A549 (cell line): Measurements from ENCODE around the gene BIN1. TPM values are rescaled to one million over a fixed set of nuclear protein-coding genes. Genes with fewer than 3 reads are reported as not detected.

Experiments used
- ATAC-seq, 2 experiments: fragments of 200-7000 bp in 1 of 2; fragments of >200 bp in 1 of 2; cut with Nextera tagmentation in 1 of 2; cut with Tn5 transposase in 1 of 2; 3 replicates each; pipeline versions ENCODE4 v1.8.0 to v1.9.1; 2018 to 2020; ENCODE audit warnings: mild to moderate bottlenecking in 1 of 2, moderate library complexity in 1 of 2
- CTCF ChIA-PET: fragments of 300-600 bp; sonication (Branson Sonifier 250); formaldehyde crosslinking; extraction: SDS; loops from one replicate; lab custom pipeline; 2021; ENCODE audit warnings: antibody characterized with exemption, inconsistent platforms; lab: Yijun Ruan, JAX
- POLR2A ChIA-PET: fragments of 350-600 bp; formaldehyde crosslinking; extraction: SDS; loops from one replicate; lab custom pipeline; 2021; ENCODE audit warnings: antibody characterized with exemption, inconsistent platforms; lab: Yijun Ruan, JAX
- DNase-seq, 2 experiments: peaks; one replicate each; pipeline versions ENCODE4 v3.0.0 to v3.0.0-alpha.2; 2011 to 2016; ENCODE audit warnings: low read depth in 1 of 2, low spot score in 1 of 2
- FAIRE-seq: peaks from 2 replicates; lab custom pipeline; 2011; peaks lifted over from hg19 to GRCh38; lab: Jason Lieb, UNC
- H3K27ac ChIP-seq, 2 experiments: fragments of >200 bp; sonication (Bioruptor Twin); formaldehyde crosslinking; 3 replicates each; pipeline ENCODE4 v1.5.1; 2016 to 2017
- H3K4me1 ChIP-seq: fragments of >200 bp; sonication (Bioruptor Twin); formaldehyde crosslinking; 3 replicates; pipeline ENCODE4 v1.6.1; 2016
- H3K4me2 ChIP-seq: fragments of >200 bp; sonication (Bioruptor Twin); formaldehyde crosslinking; 3 replicates; pipeline ENCODE4 v1.6.1; 2016
- H3K4me3 ChIP-seq: fragments of >200 bp; sonication (Bioruptor Twin); formaldehyde crosslinking; 3 replicates; pipeline ENCODE4 v1.5.1; 2016
- H3K9me3 ChIP-seq: fragments of >200 bp; sonication (Bioruptor Twin); formaldehyde crosslinking; 3 replicates; pipeline ENCODE4 v1.6.1; 2016
- BHLHE40 ChIP-seq: IDR thresholded peaks from 2 replicates; pipeline ENCODE4 v1.6.1; 2012; ENCODE audit warnings: low read depth, low read length, inconsistent platforms
- CHD2 ChIP-seq: fragments of 150-350 bp; IDR thresholded peaks from 2 replicates; pipeline ENCODE4 v1.6.1; 2014; ENCODE audit warnings: low read length; ENCODE audit not compliant: partially characterized antibody
- CHD4 ChIP-seq: fragments of 200-600 bp; sonication (generic); IDR thresholded peaks from 2 replicates; pipeline ENCODE4 v1.6.1; 2016; ENCODE audit warnings: antibody characterized with exemption, mild to moderate bottlenecking, borderline replicate concordance
- EHF ChIP-seq: fragments of 250-450 bp; sonication (Bioruptor Pico); IDR thresholded peaks from 2 replicates; pipeline ENCODE4 v1.5.0; 2020; ENCODE audit warnings: mild to moderate bottlenecking
- EHMT2 ChIP-seq: fragments of 200-600 bp; sonication (generic); IDR thresholded peaks from 2 replicates; pipeline ENCODE4 v1.6.1; 2016; ENCODE audit warnings: antibody characterized with exemption, low read depth, mild to moderate bottlenecking, moderate library complexity
- ESRRA ChIP-seq: fragments of 150-350 bp; IDR thresholded peaks from 2 replicates; pipeline ENCODE4 v1.6.1; 2014; ENCODE audit warnings: mild to moderate bottlenecking, low read length, borderline replicate concordance
- FOXS1 ChIP-seq: fragments of 250-450 bp; sonication (Bioruptor Pico); IDR thresholded peaks from 2 replicates; pipeline ENCODE4 v1.5.0; 2020; ENCODE audit warnings: mild to moderate bottlenecking, moderate library complexity
- HDAC2 ChIP-seq: fragments of 200-600 bp; sonication (generic); IDR thresholded peaks from 2 replicates; pipeline ENCODE4 v1.6.1; 2016
- HEYL ChIP-seq: fragments of 250-450 bp; sonication (Bioruptor Pico); IDR thresholded peaks from 2 replicates; pipeline ENCODE4 v1.8.0; 2021; ENCODE audit warnings: mild to moderate bottlenecking, moderate library complexity
- HOXA7 ChIP-seq: fragments of 250-450 bp; sonication (Bioruptor Pico); IDR thresholded peaks from 2 replicates; pipeline ENCODE4 v1.5.0; 2020; ENCODE audit warnings: mild to moderate bottlenecking, moderate library complexity
- HOXB13 ChIP-seq: fragments of 250-450 bp; sonication (Bioruptor Pico); IDR thresholded peaks from 2 replicates; pipeline ENCODE4 v1.5.0; 2020; ENCODE audit warnings: low read depth, mild to moderate bottlenecking, moderate library complexity
- JUN ChIP-seq, 2 experiments: fragments of >200 bp; sonication (Bioruptor Twin); formaldehyde crosslinking; IDR thresholded peaks; 2 replicates in 1 of 2; 3 replicates in 1 of 2; pipeline ENCODE4 v1.6.1; 2016 to 2017
- JUNB ChIP-seq: fragments of >200 bp; sonication (Bioruptor Twin); formaldehyde crosslinking; IDR thresholded peaks from 2 replicates; pipeline ENCODE4 v1.6.1; 2016
- KDM5A ChIP-seq: fragments of 200-600 bp; sonication (generic); IDR thresholded peaks from 2 replicates; pipeline ENCODE4 v1.6.1; 2016; ENCODE audit warnings: antibody characterized with exemption, mild to moderate bottlenecking
- MYC ChIP-seq: IDR thresholded peaks from 2 replicates; pipeline ENCODE4 v1.6.1; 2012; ENCODE audit warnings: mild to moderate bottlenecking, inconsistent platforms, low read length, improper control_type of control experiment, borderline replicate concordance
- NFE2L2 ChIP-seq: fragments of 150-350 bp; conservative IDR thresholded peaks from 2 replicates; pipeline ENCODE4 v1.6.1; 2014; ENCODE audit warnings: low read length
- NPAS2 ChIP-seq: fragments of 250-450 bp; sonication (Bioruptor Pico); IDR thresholded peaks from 2 replicates; pipeline ENCODE4 v1.8.0; 2022; ENCODE audit warnings: mild to moderate bottlenecking, moderate library complexity, borderline replicate concordance
- POLR2A ChIP-seq: IDR thresholded peaks from 2 replicates; pipeline ENCODE4 v1.6.1; 2012; ENCODE audit warnings: mild to moderate bottlenecking, low read length
- POLR2AphosphoS2 ChIP-seq: conservative IDR thresholded peaks from 2 replicates; pipeline ENCODE4 v1.6.1; 2012; ENCODE audit warnings: low read length, improper control_type of control experiment, inconsistent platforms
- RCOR1 ChIP-seq: fragments of 150-350 bp; IDR thresholded peaks from 2 replicates; pipeline ENCODE4 v1.6.1; 2014; ENCODE audit warnings: antibody characterized with exemption, low read length, low read depth
- SMC3 ChIP-seq: fragments of >200 bp; sonication (Bioruptor Twin); formaldehyde crosslinking; IDR thresholded peaks from 3 replicates; pipeline ENCODE4 v1.6.1; 2018; ENCODE audit warnings: inconsistent platforms
- ZC3H11A ChIP-seq: fragments of 450-650 bp; IDR thresholded peaks from 2 replicates; pipeline ENCODE4 v1.6.1; 2014; ENCODE audit warnings: antibody characterized with exemption, mild to moderate bottlenecking
- ZFP36 ChIP-seq: fragments of 450-650 bp; IDR thresholded peaks from 2 replicates; pipeline ENCODE4 v1.6.1; 2014; ENCODE audit warnings: borderline replicate concordance; ENCODE audit not compliant: partially characterized antibody
- ZNF302 ChIP-seq: fragments of 250-450 bp; sonication (Bioruptor Pico); IDR thresholded peaks from 2 replicates; pipeline ENCODE4 v1.9.0; 2021; ENCODE audit warnings: inconsistent platforms, mild to moderate bottlenecking, moderate library complexity
- WGBS: methylation state at CpG from one replicate; pipeline ENCODE4 v1.1.6; 2017; ENCODE audit errors: missing lambda C conversion rate; 5-methylcytosine and 5-hydroxymethylcytosine counted together
- polyA plus RNA-seq, 4 experiments: library from polyadenylated mRNA; depleted of rRNA in 3 of 4; stranded (reverse); fragments of >200 nt; fragmentation: RNase III in 1 of 4; extraction: RNeasy Plus Mini Kit Qiagen cat#74134 plus additional on column Dnase treatment in 1 of 4; gene quantifications; 2 replicates in 3 of 4; 3 replicates in 1 of 4; pipeline ENCODE4 v1.2.3, GENCODE V29; 2011 to 2017
- TF ChIP-seq, protein P1 (sequence below): fragments of 250-450 bp; sonication (Bioruptor Pico); IDR thresholded peaks from 2 replicates; pipeline ENCODE4 v1.5.0; 2020; ENCODE audit warnings: low read depth, mild to moderate bottlenecking, moderate library complexity
- TF ChIP-seq, protein P2 (sequence below): IDR thresholded peaks from 2 replicates; pipeline ENCODE4 v1.6.1; 2012
- TF ChIP-seq, protein P3 (sequence below): IDR thresholded peaks from 2 replicates; pipeline ENCODE4 v1.6.1; 2012

The BIN1 gene
- polyA plus RNA-seq, 2 of the 4 experiments (the other 2 are of a cell fraction): 15.5 to 34.1 TPM

DNA sequence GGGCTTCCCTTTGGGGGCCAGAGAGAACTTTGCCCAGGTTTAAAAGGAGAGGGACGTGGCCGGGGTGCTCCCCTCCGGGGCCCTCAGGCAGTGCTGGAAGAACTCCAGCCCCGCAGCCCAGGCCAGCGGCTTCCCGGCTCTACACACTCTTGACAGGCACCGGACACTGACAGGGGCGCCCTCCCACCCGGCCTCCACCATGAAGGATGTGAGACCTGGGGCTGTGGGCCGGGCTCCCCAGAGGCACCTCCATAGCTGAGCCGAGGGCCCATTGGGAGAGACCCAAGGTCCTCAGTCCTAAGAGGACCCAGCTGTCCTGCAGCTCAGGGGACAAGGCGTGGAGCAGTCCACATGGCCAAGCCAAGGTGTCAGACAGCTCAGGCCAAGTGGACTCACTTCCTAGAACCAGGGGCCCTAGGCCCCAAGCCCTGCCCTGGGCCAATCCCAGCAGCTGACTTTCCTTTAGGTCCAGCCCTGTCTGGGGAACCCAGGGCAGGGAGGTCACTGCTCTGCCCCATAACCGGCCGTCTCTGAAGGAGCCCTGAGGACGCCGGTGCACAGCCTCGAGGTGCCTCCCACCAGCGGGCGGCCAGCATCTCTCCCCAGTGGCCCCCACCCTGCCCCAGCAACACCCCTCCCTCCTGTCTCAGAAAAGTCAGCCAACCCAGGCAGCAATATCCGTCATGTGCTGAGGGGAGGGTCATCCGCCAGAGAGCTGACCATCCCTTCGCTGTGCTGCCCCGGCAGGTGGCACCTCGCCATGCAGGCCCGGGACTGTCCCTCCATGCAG lies 51.8 kb downstream of the BIN1 start (continued):
- no peak for TF ChIP-seq POLR2AphosphoS2
- TF ChIP-seq ZC3H11A: no peak
- no peak for TF ChIP-seq HOXB13
- TF ChIP-seq, all 56 proteins: peak for 0

DNA sequence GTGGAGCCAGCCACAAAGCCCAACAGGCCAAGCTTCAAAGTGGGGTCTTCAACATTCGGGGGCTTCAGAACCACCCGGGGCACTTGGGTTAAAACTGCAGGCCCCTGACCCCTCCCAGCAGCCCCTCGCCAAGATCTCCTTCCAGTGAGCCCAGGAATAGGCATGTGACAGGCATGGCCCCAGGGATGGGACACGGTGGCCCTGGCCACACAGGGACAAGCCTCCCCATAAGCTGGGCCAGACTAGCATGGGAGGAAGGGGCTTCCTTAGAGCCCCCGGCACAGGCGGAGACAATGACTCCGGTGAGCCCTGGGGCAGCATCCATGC lies 52.4 kb downstream of the BIN1 start:
- ChIA-PET POLR2A (no interaction called here), CTCF (interaction anchor here (1.5 to 2.3 kb wide), 2 partner anchors 9 to 13 kb away, joined by 6 to 8 read pairs; no protein-coding TSS in a partner anchor)
- DNase-seq (no peak), FAIRE-seq (no peak)
- TF ChIP-seq KDM5A (no peak), EHF (CRISPR knock-in tag) (no peak), ZC3H11A (no peak), SMC3 (no peak), HEYL (CRISPR knock-in tag) (no peak), HOXA7 (CRISPR knock-in tag) (no peak), MYC (no peak), JUNB (no peak), RCOR1 (no peak)
- TF ChIP-seq, protein P1, sequence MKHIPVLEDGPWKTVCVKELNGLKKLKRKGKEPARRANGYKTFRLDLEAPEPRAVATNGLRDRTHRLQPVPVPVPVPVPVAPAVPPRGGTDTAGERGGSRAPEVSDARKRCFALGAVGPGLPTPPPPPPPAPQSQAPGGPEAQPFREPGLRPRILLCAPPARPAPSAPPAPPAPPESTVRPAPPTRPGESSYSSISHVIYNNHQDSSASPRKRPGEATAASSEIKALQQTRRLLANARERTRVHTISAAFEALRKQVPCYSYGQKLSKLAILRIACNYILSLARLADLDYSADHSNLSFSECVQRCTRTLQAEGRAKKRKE (CRISPR knock-in tag): no peak
- TF ChIP-seq, all 56 proteins: peak for 0
- ATAC-seq: no peak
- H3K9me3 ChIP-seq: no peaks in the 10 kb centered on the region
- peak overlapping the region; percentile 56; the same call in 2 of the 3 replicates for H3K4me2 ChIP-seq
- WGBS: 91% methylated on average over 7 of the region's 7 CpGs
- no peak overlapping the region for H3K4me3 ChIP-seq
- peaks cover 21% of the 10 kb centered on the region for H3K4me1 ChIP-seq
- peak overlapping the region in 1 of 2 experiments; percentile 69; a peak in 3 of 6 replicates for H3K27ac ChIP-seq

DNA sequence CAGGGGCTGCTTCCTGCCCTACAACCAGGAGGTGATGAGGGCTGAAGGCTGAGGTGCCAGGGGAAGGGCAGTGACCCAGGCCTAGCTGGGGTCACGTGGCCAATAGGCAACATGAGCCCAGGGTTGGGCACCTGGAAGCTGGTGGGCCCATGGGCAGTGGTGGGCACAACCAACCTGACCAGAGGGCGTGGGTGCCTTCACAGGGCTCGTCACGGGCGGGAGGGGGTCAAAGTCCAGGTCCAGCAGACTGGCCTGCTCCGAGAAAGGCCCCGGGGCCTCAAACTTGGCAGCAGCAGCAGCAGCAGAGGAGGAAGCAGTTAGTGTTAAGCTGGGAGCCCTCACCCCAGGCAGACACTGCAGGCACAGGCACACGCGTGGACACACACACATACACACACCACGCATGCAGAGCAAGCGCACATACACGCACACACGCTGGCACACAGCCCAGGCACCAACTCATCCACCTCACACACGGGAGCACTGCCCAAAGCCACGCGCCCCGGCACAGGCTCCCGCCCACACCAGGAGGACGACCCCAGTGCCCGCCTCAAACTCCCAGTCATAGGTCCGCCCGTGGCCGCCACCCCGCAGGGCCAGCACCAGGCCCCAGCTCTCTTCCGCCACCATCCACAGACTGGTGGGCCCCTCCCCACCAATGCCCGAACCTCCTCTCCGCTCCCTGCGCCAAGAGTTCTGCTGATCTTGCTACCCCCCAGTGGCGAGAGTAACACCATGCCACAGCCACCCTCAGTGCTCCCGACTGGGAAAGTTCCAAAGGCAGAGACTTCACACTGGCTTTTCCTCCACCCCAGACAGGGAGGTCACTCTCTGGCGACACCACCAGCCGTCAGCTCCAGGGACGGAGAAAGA lies 53.0 kb downstream of the BIN1 start:
- DNase-seq: peak in 1 of 2 experiments; percentile 39
- ATAC-seq: 0 out of 6 replicates have a peak, but pooled peaks of 1 of the 2 experiments have one; percentile 2
- H3K9me3 ChIP-seq: no peaks in the 10 kb centered on the region
- POLR2A ChIA-PET: no interaction called here
- TF ChIP-seq ZC3H11A: no peak
- TF ChIP-seq, all 56 proteins: peak for 0
- H3K4me3 ChIP-seq: no peak overlapping the region
- H3K4me1 ChIP-seq: peaks cover 21% of the 10 kb centered on the region
- H3K27ac ChIP-seq: peak overlapping the region; percentile 48 to 69; a peak in 4 of 6 replicates
- 75% methylated on average over 33 of the region's 33 CpGs for WGBS
- no peak for FAIRE-seq
- CTCF ChIA-PET: interaction anchor here (0.8 to 2.3 kb wide), 6 partner anchors 8 to 168 kb away, joined by 3 to 8 read pairs (median 6); no protein-coding TSS in a partner anchor
- peak overlapping the region; percentile 56 for H3K4me2 ChIP-seq

DNA sequence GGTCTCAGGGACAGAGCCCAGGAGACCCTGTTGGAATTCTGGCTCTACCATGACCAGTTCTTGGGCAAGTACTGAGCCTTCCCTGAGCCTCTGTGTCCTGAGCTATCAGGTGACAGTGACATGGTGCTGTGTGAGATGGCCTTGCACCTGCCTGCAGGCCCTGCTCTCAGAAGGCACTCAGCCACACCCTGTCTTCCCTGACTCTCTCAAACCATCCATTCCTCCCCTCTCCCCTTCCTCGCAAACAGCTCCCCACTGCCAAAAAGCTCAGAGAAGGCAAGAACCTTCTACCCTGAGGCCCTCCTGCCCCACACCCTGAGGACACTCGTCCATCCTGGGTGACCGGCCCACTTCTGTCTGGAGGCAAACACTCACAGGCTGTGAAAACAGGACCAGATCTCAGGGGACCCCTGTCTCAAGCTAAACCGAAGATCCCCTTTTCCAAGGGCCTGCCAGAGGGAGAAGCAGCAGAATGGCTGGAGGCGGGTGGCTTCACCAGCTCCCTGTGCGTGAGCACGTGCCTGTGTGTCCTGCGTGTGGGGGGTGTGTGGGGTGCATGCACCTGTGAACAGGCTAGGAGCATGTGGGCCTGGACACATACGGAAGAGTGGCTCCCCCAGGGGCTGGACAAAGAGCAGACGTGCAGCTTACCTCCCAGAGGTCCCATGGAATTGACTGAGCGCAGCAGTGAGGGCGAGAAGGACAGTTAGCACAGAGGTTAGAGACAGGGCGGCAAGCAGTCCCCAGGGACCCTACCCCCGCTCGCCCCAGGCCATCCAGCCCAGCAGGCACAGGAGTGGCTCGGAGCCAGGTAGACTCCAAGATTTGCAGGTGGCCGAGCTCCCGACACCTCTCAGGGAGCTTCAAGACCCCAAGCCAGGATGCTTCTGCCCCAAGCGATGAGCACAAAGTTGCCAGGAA lies 53.9 kb downstream of the BIN1 start:
- 96% methylated on average over 18 of the region's 19 CpGs for WGBS
- DNase-seq: no peak
- no peak for ATAC-seq
- no peak for TF ChIP-seq ZNF302
- TF ChIP-seq NFE2L2: no peak
- TF ChIP-seq, protein P2, sequence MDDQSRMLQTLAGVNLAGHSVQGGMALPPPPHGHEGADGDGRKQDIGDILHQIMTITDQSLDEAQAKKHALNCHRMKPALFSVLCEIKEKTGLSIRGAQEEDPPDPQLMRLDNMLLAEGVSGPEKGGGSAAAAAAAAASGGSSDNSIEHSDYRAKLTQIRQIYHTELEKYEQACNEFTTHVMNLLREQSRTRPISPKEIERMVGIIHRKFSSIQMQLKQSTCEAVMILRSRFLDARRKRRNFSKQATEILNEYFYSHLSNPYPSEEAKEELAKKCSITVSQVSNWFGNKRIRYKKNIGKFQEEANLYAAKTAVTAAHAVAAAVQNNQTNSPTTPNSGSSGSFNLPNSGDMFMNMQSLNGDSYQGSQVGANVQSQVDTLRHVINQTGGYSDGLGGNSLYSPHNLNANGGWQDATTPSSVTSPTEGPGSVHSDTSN: no peak
- no peak for TF ChIP-seq POLR2A
- no peak for TF ChIP-seq CHD4
- no peak for TF ChIP-seq HOXB13
- TF ChIP-seq, protein P3, sequence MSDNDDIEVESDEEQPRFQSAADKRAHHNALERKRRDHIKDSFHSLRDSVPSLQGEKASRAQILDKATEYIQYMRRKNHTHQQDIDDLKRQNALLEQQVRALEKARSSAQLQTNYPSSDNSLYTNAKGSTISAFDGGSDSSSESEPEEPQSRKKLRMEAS: no peak
- no peak for TF ChIP-seq FOXS1 (CRISPR knock-in tag)
- TF ChIP-seq ESRRA: no peak
- TF ChIP-seq EHMT2: no peak
- TF ChIP-seq ZFP36: no peak
- TF ChIP-seq BHLHE40: no peak
- TF ChIP-seq HEYL (CRISPR knock-in tag): no peak
- TF ChIP-seq HDAC2: no peak
- no peak for TF ChIP-seq CHD2
- TF ChIP-seq JUN (IDR thresholded peaks at IDR 0.05): no peak
- TF ChIP-seq NPAS2 (CRISPR knock-in tag): no peak
- TF ChIP-seq KDM5A: no peak

More for the DNA sequence above, 53.9 kb downstream of the BIN1 start:
- Histone ChIP-seq H3K4me2 (peak overlapping the region; percentile 56; the same call in 2 of the 3 replicates), H3K4me1 (peaks cover 21% of the 10 kb centered on the region), H3K4me3 (no peak overlapping the region), H3K9me3 (no peaks in the 10 kb centered on the region), H3K27ac (peak overlapping the region; percentile 48 to 69; a peak in 4 of 6 replicates)
- ChIA-PET CTCF (interaction anchor here (0.8 to 2.0 kb wide), 8 partner anchors 9 to 167 kb away, joined by 3 to 6 read pairs (median 4); no protein-coding TSS in a partner anchor), POLR2A (no interaction called here)
- FAIRE-seq: no peak
